Measurements from ENCODE around the gene CREG2. TPM values are rescaled to one million over a fixed set of nuclear protein-coding genes. Genes with fewer than 3 reads are reported as not detected.

Gene CREG2
- total and polyA plus RNA-seq, 2 donors (not counting 1 experiment from before 2014, with no cell fraction given), result 0.10 TPM; not detected in 1

DNA sequence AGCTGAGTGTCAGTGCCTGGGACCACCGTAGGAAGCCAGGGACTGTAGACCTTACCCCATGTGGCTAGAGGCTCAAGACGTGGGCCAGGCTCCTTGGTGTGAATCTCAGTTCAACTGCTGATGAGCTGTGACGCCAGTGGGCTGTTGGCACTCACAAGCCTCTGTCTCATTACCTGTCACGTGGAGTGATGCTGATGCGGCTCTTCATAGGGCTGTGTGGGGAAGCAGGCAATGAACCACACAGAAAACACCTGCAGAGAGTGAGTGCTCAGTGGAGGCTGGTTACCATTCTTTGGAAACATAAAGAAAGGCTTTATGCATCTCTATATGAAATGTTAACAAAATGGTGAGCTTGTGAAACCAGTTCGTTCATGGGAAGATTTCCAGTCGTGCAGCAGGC lies 36.1 kb downstream of the CREG2 start:
- no peak for DNase-seq
- H2AFZ ChIP-seq (ENCODE audit: insufficient read depth, low read depth, low read length, poor library complexity, severe bottlenecking), result no peak overlapping the region
- no peaks in the 10 kb centered on the region for H3K9me3 ChIP-seq (ENCODE audit: control extremely low read depth in 1 of 3, control insufficient read depth in 2 of 3, insufficient read depth in 1 of 3, low read length in 2 of 3)
- no peaks in the 10 kb centered on the region for H3K36me3 ChIP-seq (replicated peaks in 1 of 2; ENCODE audit: control extremely low read depth in 1 of 2, control insufficient read depth in 1 of 2, extremely low read depth in 1 of 2, insufficient read depth in 2 of 2, low read length in 1 of 2)
- peaks cover 0 to 2% (median 0%) of the 10 kb centered on the region in 4 experiments for H3K27me3 ChIP-seq (replicated peaks in 1 of 4; ENCODE audit: control extremely low read depth in 1 of 4, control insufficient read depth in 3 of 4, insufficient read depth in 4 of 4, low read length in 3 of 4)
- Mint-ChIP-seq H3K9me3 (ENCODE audit: insufficient read depth) (no peaks in the 10 kb centered on the region), H3K27me3 (peaks cover 5% of the 10 kb centered on the region), H3K4me3 (no peak overlapping the region), H3K27ac (no peak overlapping the region), H3K4me1 (peaks cover 2% of the 10 kb centered on the region)
- POLR2A ChIA-PET, result interaction anchor here (0.9 kb wide), 1 partner anchor 8 kb away, joined by 3 read pairs; no protein-coding TSS in a partner anchor
- 89% methylated on average over 7 of the region's 7 CpGs for WGBS (ENCODE audit: insufficient coverage)
- TF ChIP-seq, protein P1, sequence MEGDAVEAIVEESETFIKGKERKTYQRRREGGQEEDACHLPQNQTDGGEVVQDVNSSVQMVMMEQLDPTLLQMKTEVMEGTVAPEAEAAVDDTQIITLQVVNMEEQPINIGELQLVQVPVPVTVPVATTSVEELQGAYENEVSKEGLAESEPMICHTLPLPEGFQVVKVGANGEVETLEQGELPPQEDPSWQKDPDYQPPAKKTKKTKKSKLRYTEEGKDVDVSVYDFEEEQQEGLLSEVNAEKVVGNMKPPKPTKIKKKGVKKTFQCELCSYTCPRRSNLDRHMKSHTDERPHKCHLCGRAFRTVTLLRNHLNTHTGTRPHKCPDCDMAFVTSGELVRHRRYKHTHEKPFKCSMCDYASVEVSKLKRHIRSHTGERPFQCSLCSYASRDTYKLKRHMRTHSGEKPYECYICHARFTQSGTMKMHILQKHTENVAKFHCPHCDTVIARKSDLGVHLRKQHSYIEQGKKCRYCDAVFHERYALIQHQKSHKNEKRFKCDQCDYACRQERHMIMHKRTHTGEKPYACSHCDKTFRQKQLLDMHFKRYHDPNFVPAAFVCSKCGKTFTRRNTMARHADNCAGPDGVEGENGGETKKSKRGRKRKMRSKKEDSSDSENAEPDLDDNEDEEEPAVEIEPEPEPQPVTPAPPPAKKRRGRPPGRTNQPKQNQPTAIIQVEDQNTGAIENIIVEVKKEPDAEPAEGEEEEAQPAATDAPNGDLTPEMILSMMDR (IDR thresholded peaks at IDR 0.05), result no peak
- no peak for TF ChIP-seq EZH2 (IDR thresholded peaks at IDR 0.05; ENCODE audit: borderline replicate concordance, insufficient read depth, low read depth, low read length, poor library complexity, severe bottlenecking)
- H3K79me2 ChIP-seq (ENCODE audit: control insufficient read depth, insufficient read depth, low read length), result no peaks in the 10 kb centered on the region
- H3K9ac ChIP-seq (ENCODE audit: low read length), result no peak overlapping the region
- CTCF ChIA-PET, result interaction anchor here (1.0 to 1.7 kb wide), 5 partner anchors 9 to 481 kb away, joined by 3 to 8 read pairs (median 4); no protein-coding TSS in a partner anchor
- H3K4me2 ChIP-seq (replicated peaks; ENCODE audit: low read depth, low read length, poor library complexity, severe bottlenecking), result no peak overlapping the region
- intact Hi-C loops (cut with micrococcal nuclease), result no loop called here
- no peak overlapping the region for H3K4me3 ChIP-seq (ENCODE audit: control extremely low read depth in 1 of 5, extremely low read depth in 1 of 5, insufficient read depth in 1 of 5, low read depth in 2 of 5, low read length in 4 of 5)
- H3K4me1 ChIP-seq (ENCODE audit: control insufficient read depth in 2 of 2, insufficient read depth in 2 of 2, low read length in 2 of 2), result no peaks in the 10 kb centered on the region
- no peak for ATAC-seq (ENCODE audit: low read depth)
- H3K27ac ChIP-seq (ENCODE audit: low read length in 2 of 2), result no peak overlapping the region
- no peaks in the 10 kb centered on the region for H4K20me1 ChIP-seq (ENCODE audit: control insufficient read depth, insufficient read depth, low read length, poor library complexity, severe bottlenecking)

- ChIA-PET POLR2A (no interaction called here), CTCF (interaction anchor here (0.7 to 5.6 kb wide), 7 partner anchors 8 to 643 kb away, joined by 3 to 17 read pairs (median 4); no protein-coding TSS in a partner anchor)
- no peak for ATAC-seq (ENCODE audit: low read depth)
- H3K4me2 ChIP-seq (replicated peaks; ENCODE audit: low read depth, low read length, poor library complexity, severe bottlenecking), result no peak overlapping the region
- TF ChIP-seq, protein P1 (IDR thresholded peaks at IDR 0.05), result peak; percentile 24
- no peak for TF ChIP-seq EZH2 (IDR thresholded peaks at IDR 0.05; ENCODE audit: borderline replicate concordance, insufficient read depth, low read depth, low read length, poor library complexity, severe bottlenecking)
- H3K36me3 ChIP-seq (replicated peaks in 1 of 2; ENCODE audit: control extremely low read depth in 1 of 2, control insufficient read depth in 1 of 2, extremely low read depth in 1 of 2, insufficient read depth in 2 of 2, low read length in 1 of 2), result no peaks in the 10 kb centered on the region
- DNase-seq, result no peak
- no peaks in the 10 kb centered on the region for H3K9me3 ChIP-seq (ENCODE audit: control extremely low read depth in 1 of 3, control insufficient read depth in 2 of 3, insufficient read depth in 1 of 3, low read length in 2 of 3)
- no peak overlapping the region for H3K9ac ChIP-seq (ENCODE audit: low read length)
- peaks cover 2% of the 10 kb centered on the region for H3K4me1 Mint-ChIP-seq
- H3K27me3 Mint-ChIP-seq, result peaks cover 5% of the 10 kb centered on the region
- WGBS (ENCODE audit: insufficient coverage), result 76% methylated on average over 5 of the region's 7 CpGs
- no peak overlapping the region for H3K27ac ChIP-seq (ENCODE audit: low read length in 2 of 2)
- no peak overlapping the region for H3K4me3 ChIP-seq (ENCODE audit: control extremely low read depth in 1 of 5, extremely low read depth in 1 of 5, insufficient read depth in 1 of 5, low read depth in 2 of 5, low read length in 4 of 5)
- H4K20me1 ChIP-seq (ENCODE audit: control insufficient read depth, insufficient read depth, low read length, poor library complexity, severe bottlenecking), result no peaks in the 10 kb centered on the region
- no peak overlapping the region for H2AFZ ChIP-seq (ENCODE audit: insufficient read depth, low read depth, low read length, poor library complexity, severe bottlenecking)
- intact Hi-C loops (cut with micrococcal nuclease), result loop anchor here (10.0 kb wide), 1 partner anchor 1095 kb away; no protein-coding TSS in a partner anchor
- H3K4me1 ChIP-seq (ENCODE audit: control insufficient read depth in 2 of 2, insufficient read depth in 2 of 2, low read length in 2 of 2), result no peaks in the 10 kb centered on the region
- H3K4me3 Mint-ChIP-seq, result no peak overlapping the region
- H3K27ac Mint-ChIP-seq, result no peak overlapping the region
- no peaks in the 10 kb centered on the region for H3K79me2 ChIP-seq (ENCODE audit: control insufficient read depth, insufficient read depth, low read length)
- no peaks in the 10 kb centered on the region for H3K9me3 Mint-ChIP-seq (ENCODE audit: insufficient read depth)
- H3K27me3 ChIP-seq (replicated peaks in 1 of 4; ENCODE audit: control extremely low read depth in 1 of 4, control insufficient read depth in 3 of 4, insufficient read depth in 4 of 4, low read length in 3 of 4), result peaks cover 0 to 2% (median 0%) of the 10 kb centered on the region in 4 experiments
Measured at GRCh38 chr2:101349893-101350662, 37.2 kb downstream of the CREG2 start.

Data from B cell (primary cell).